Karpas-422 (cell line): ENCODE measurements around the gene SYNGR2. TPM values are rescaled to one million over a fixed set of nuclear protein-coding genes. Genes with fewer than 3 reads are reported as not detected.

ENCODE experiments used
- DNase-seq: peaks from one replicate; pipeline ENCODE4 v3.0.0-alpha.2; 2015
- H2AFZ ChIP-seq: fragments of 200-600 bp; sonication (generic); 2 replicates; pipeline ENCODE4 v1.6.1; 2014; ENCODE audit warnings: antibody characterized with exemption, low read length, mixed read lengths
- H3K27ac ChIP-seq: fragments of 200-600 bp; sonication (generic); 2 replicates; pipeline ENCODE4 v1.5.1; 2014; ENCODE audit warnings: mild to moderate bottlenecking, low read length, moderate library complexity
- H3K27me3 ChIP-seq: fragments of 200-600 bp; sonication (generic); 2 replicates; pipeline ENCODE4 v1.6.1; 2014; ENCODE audit warnings: low read length, mixed read lengths
- H3K36me3 ChIP-seq: fragments of 200-600 bp; sonication (generic); 2 replicates; pipeline ENCODE4 v1.6.1; 2014; ENCODE audit warnings: low read length, mixed read lengths; ENCODE audit not compliant: insufficient read depth
- H3K4me1 ChIP-seq: fragments of 200-600 bp; sonication (generic); 2 replicates; pipeline ENCODE4 v1.6.1; 2014; ENCODE audit warnings: mild to moderate bottlenecking, low read length, mixed read lengths
- H3K4me2 ChIP-seq: fragments of 200-600 bp; sonication (generic); 2 replicates; pipeline ENCODE4 v1.6.1; 2014; ENCODE audit warnings: low read length, low read depth, mild to moderate bottlenecking; ENCODE audit not compliant: poor library complexity, severe bottlenecking
- H3K4me3 ChIP-seq: fragments of 200-600 bp; sonication (generic); 2 replicates; pipeline ENCODE4 v1.5.1; 2014; ENCODE audit warnings: mild to moderate bottlenecking, antibody characterized with exemption, low read length, mixed read lengths
- H3K79me2 ChIP-seq: fragments of 200-600 bp; sonication (generic); 2 replicates; pipeline ENCODE4 v1.6.1; 2014; ENCODE audit warnings: mild to moderate bottlenecking, low read length, mixed read lengths
- H3K9ac ChIP-seq: fragments of 200-600 bp; sonication (generic); 2 replicates; pipeline ENCODE4 v1.6.0; 2014; ENCODE audit warnings: low read length
- H3K9me2 ChIP-seq: fragments of 200-600 bp; sonication (generic), shearing (Covaris generic); replicated peaks from 2 replicates; pipeline ENCODE4 v1.6.0; 2014; ENCODE audit warnings: mild to moderate bottlenecking, low read length, moderate library complexity; ENCODE audit not compliant: insufficient read depth
- H3K9me3 ChIP-seq: fragments of 300-700, 200-600 bp; sonication (generic); 2 replicates; pipeline ENCODE4 v1.6.1; 2014; ENCODE audit warnings: low read length, mixed read lengths
- H4K20me1 ChIP-seq: fragments of 200-600 bp; sonication (generic); 2 replicates; pipeline ENCODE4 v1.6.1; 2014; ENCODE audit warnings: mild to moderate bottlenecking, antibody characterized with exemption, low read length, low read depth; ENCODE audit not compliant: insufficient read depth
- total RNA-seq: library from RNA; depleted of rRNA; stranded (reverse); fragments of >200 nt; shearing (Covaris generic); gene quantifications from 2 replicates; pipeline ENCODE4 v1.2.3, GENCODE V29; 2014; ENCODE audit warnings: low replicate concordance

Gene SYNGR2
- total RNA-seq, 1 experiment from 2014 or later = 31.9 TPM

DNA sequence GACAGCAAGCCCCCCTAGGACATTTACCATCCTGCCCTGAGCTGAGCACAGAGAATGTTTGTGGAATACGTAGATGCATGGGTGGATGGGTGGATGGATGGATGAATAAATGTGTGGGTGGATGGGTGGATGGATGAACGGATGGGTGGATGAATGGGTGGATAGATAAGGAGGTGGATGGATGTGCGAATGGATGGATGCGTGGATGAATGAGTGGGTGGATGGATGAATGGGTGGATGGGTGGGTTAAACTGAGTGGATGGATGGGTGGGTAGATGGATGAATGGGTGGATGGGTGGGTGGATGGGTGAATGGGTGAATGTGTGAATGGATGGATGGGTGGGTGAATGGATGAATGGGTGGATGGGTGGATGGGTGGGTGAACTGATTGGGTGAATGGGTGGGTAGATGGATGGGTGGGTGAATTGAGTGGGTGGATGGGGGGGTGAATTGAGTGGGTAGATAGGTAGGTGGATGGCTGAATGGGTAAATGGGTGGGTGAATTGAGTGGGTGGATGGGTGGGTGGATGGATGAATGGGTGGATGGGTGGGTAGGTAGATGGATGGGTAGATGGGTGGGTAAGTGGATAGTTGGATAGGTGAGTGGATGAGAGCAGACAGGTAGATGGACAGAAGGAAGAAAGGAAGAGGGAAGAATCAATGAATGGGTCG is 45.0 kb upstream of the SYNGR2 start:
- no peak overlapping the region for H3K4me3 ChIP-seq
- peaks cover 47% of the 10 kb centered on the region for H3K4me1 ChIP-seq
- no peaks in the 10 kb centered on the region for H3K9me2 ChIP-seq
- H3K27ac ChIP-seq = peak overlapping the region; percentile 92
- H3K9ac ChIP-seq = peak overlapping the region; percentile 96; the same call in 1 of the 2 replicates
- no peak overlapping the region for H2AFZ ChIP-seq
- peaks cover 6% of the 10 kb centered on the region; the same call in 1 of the 2 replicates for H4K20me1 ChIP-seq
- peaks cover 15% of the 10 kb centered on the region for H3K36me3 ChIP-seq
- peaks cover 43% of the 10 kb centered on the region for H3K79me2 ChIP-seq
- H3K4me2 ChIP-seq = peak overlapping the region; percentile 98
- no peak for DNase-seq
- no peaks in the 10 kb centered on the region for H3K9me3 ChIP-seq
- no peaks in the 10 kb centered on the region for H3K27me3 ChIP-seq

DNA sequence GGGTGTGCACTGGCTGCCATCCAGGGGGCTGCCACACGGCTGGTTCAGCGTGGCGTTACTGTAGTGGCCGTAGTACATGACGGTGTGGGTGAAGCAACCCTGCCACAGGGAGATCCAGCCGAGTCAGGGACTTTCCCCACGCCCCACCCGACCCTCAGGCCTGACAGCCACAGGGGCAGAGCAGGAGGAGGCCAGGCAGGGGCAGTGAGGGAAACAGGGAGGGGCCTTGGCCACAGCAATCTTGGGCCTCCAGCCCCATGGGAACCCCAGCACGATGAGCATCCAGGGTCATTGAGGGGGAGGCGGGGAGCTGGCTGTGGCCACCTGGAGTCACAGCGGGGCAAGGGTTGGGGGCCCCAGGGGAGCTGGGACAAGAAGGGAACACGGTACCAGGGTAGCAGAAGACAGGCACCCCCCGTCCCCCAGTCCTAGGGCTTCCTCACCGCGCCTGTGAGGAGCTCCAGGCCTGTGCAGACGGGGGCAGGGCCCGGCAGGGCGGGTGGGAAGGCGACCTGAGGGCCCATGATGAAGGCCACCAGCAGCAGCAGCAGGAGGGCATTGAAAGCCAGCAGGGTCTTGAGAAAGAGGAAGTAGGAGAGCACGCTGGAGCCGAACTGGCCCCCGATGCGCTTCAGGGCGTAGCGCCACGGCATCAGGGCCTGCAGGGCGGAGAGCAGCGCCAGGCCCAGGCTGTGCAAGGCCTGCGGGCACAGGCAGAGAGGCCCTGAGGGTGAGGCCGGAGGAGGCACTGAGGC is 44.1 kb upstream of the SYNGR2 start:
- Histone ChIP-seq H3K4me2 (peak overlapping the region; percentile 98), H3K9me3 (no peaks in the 10 kb centered on the region), H2AFZ (no peak overlapping the region), H3K4me1 (peaks cover 53% of the 10 kb centered on the region), H4K20me1 (peaks cover 6% of the 10 kb centered on the region; the same call in 1 of the 2 replicates), H3K9me2 (no peaks in the 10 kb centered on the region), H3K79me2 (peaks cover 43% of the 10 kb centered on the region), H3K27me3 (no peaks in the 10 kb centered on the region), H3K36me3 (peaks cover 15% of the 10 kb centered on the region), H3K9ac (peak overlapping the region; percentile 96), H3K27ac (peak overlapping the region; percentile 92), H3K4me3 (peak overlapping the region; percentile 88)
- peak; percentile 97 for DNase-seq

GRCh38 chr17:78124836-78125137 is 43.6 kb upstream of the SYNGR2 start:
- H3K4me3 ChIP-seq = peak overlapping the region; percentile 88
- peaks cover 58% of the 10 kb centered on the region for H3K4me1 ChIP-seq
- peak overlapping the region; percentile 98 for H3K4me2 ChIP-seq
- no peaks in the 10 kb centered on the region for H3K9me3 ChIP-seq
- H3K79me2 ChIP-seq = peaks cover 43% of the 10 kb centered on the region
- H4K20me1 ChIP-seq = peaks cover 6% of the 10 kb centered on the region; the same call in 1 of the 2 replicates
- peak overlapping the region; percentile 92 for H3K27ac ChIP-seq
- DNase-seq = no peak
- peaks cover 15% of the 10 kb centered on the region for H3K36me3 ChIP-seq
- H2AFZ ChIP-seq = no peak overlapping the region
- no peaks in the 10 kb centered on the region for H3K27me3 ChIP-seq
- peak overlapping the region; percentile 96 for H3K9ac ChIP-seq
- no peaks in the 10 kb centered on the region for H3K9me2 ChIP-seq

- Histone ChIP-seq H3K27me3 (no peaks in the 10 kb centered on the region), H3K9me2 (no peaks in the 10 kb centered on the region), H2AFZ (no peak overlapping the region), H3K4me1 (peaks cover 64% of the 10 kb centered on the region), H3K4me3 (peak overlapping the region; percentile 88), H3K9me3 (no peaks in the 10 kb centered on the region), H3K9ac (peak overlapping the region; percentile 96), H4K20me1 (peaks cover 6% of the 10 kb centered on the region; the same call in 1 of the 2 replicates), H3K4me2 (peak overlapping the region; percentile 98), H3K36me3 (peaks cover 15% of the 10 kb centered on the region), H3K27ac (peak overlapping the region; percentile 92), H3K79me2 (peaks cover 43% of the 10 kb centered on the region)
- DNase-seq = peak; percentile 87
Measured at GRCh38 chr17:78125138-78125913, 43.1 kb upstream of the SYNGR2 start.

- H3K9ac ChIP-seq = peak overlapping the region; percentile 96
Measured at GRCh38 chr17:78125976-78126894, 42.1 kb upstream of the SYNGR2 start.

DNA sequence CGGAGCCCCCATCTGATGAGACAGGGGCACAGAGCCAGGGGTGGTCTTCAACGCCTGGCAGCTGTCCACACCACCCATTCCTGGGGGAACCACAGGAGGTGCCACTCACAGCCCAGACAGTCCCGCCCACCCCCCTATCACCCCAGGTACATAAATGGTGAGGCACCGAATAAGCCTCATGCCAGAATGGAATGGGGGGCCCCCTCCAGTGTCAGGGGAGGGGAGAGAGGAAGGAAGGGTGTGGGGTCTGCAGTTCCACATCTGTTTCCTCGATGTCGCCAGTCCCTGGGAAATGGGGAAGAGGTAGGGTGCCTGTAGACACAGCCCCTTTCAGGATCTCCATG is 41.5 kb upstream of the SYNGR2 start:
- Histone ChIP-seq H3K4me3 (peak overlapping the region; percentile 88), H3K27ac (peak overlapping the region; percentile 92), H3K27me3 (no peaks in the 10 kb centered on the region), H3K9me3 (no peaks in the 10 kb centered on the region), H4K20me1 (peaks cover 6% of the 10 kb centered on the region; the same call in 1 of the 2 replicates), H3K9me2 (no peaks in the 10 kb centered on the region), H3K36me3 (peaks cover 15% of the 10 kb centered on the region), H3K79me2 (peaks cover 55% of the 10 kb centered on the region), H3K9ac (peak overlapping the region; percentile 96), H2AFZ (no peak overlapping the region), H3K4me1 (peaks cover 72% of the 10 kb centered on the region), H3K4me2 (peak overlapping the region; percentile 98)
- DNase-seq = peak; percentile 68

More at GRCh38 chr17:78125976-78126894, 42.1 kb upstream of the SYNGR2 start:
- Histone ChIP-seq H2AFZ (no peak overlapping the region), H3K4me2 (peak overlapping the region; percentile 98), H3K36me3 (peaks cover 15% of the 10 kb centered on the region), H3K79me2 (peaks cover 49% of the 10 kb centered on the region), H3K27ac (peak overlapping the region; percentile 92), H3K9me2 (no peaks in the 10 kb centered on the region), H3K4me1 (peaks cover 72% of the 10 kb centered on the region), H4K20me1 (peaks cover 6% of the 10 kb centered on the region; the same call in 1 of the 2 replicates), H3K27me3 (no peaks in the 10 kb centered on the region), H3K4me3 (peak overlapping the region; percentile 88), H3K9me3 (no peaks in the 10 kb centered on the region)
- peak; percentile 79 for DNase-seq

GRCh38 chr17:78127239-78127887 is 41.0 kb upstream of the SYNGR2 start:
- DNase-seq = peak; percentile 93
- no peak overlapping the region for H2AFZ ChIP-seq
- H3K9me2 ChIP-seq = no peaks in the 10 kb centered on the region
- peaks cover 13% of the 10 kb centered on the region for H3K36me3 ChIP-seq
- H4K20me1 ChIP-seq = peaks cover 6% of the 10 kb centered on the region; the same call in 1 of the 2 replicates
- no peaks in the 10 kb centered on the region for H3K9me3 ChIP-seq
- peaks cover 76% of the 10 kb centered on the region for H3K4me1 ChIP-seq
- peak overlapping the region; percentile 98 for H3K4me2 ChIP-seq
- peak overlapping the region; percentile 88 for H3K4me3 ChIP-seq
- H3K27me3 ChIP-seq = no peaks in the 10 kb centered on the region
- peak overlapping the region; percentile 96 for H3K9ac ChIP-seq
- H3K79me2 ChIP-seq = peaks cover 56% of the 10 kb centered on the region
- peak overlapping the region; percentile 92 for H3K27ac ChIP-seq
